ENCODE results near the gene F2R. TPM values are rescaled to one million over a fixed set of nuclear protein-coding genes. Genes with fewer than 3 reads are reported as not detected.

Gene F2R
- total RNA-seq, 1 experiment from 2014 or later: 3.6 TPM

GRCh38 chr5:76709762-76710161, 6.2 kb upstream of the F2R start:
- no peaks in the 10 kb centered on the region for H3K9me2 ChIP-seq (ENCODE audit: insufficient read depth)
- TF ChIP-seq EZH2 (IDR thresholded peaks at IDR 0.05; ENCODE audit: low read depth) (no peak), CTCF (conservative IDR thresholded peaks at IDR 0.05) (no peak)
- no peaks in the 10 kb centered on the region for H3K9me3 ChIP-seq (ENCODE audit: insufficient read depth, low read depth)
- H4K20me1 ChIP-seq (ENCODE audit: insufficient read depth): no peaks in the 10 kb centered on the region
- peaks cover 12% of the 10 kb centered on the region for H3K4me1 ChIP-seq (replicated peaks; ENCODE audit: insufficient read depth)
- H3K4me2 ChIP-seq: peak overlapping the region; percentile 13; the same call in 1 of the 2 replicates
- H3K27me3 ChIP-seq (ENCODE audit: insufficient read depth, low read depth): no peaks in the 10 kb centered on the region
- H3F3A ChIP-seq (ENCODE audit: insufficient read depth, low read depth): no peaks in the 10 kb centered on the region
- BruUV-seq (replicated peaks): no TSS peak
- no peak overlapping the region for H3K27ac ChIP-seq
- no peak overlapping the region for H3K4me3 ChIP-seq
- no peaks in the 10 kb centered on the region for H3K36me3 ChIP-seq (ENCODE audit: low read depth)
- intact Hi-C loops (cut with micrococcal nuclease; ENCODE audit: unreplicated experiment): loop anchor here (10.0 kb wide), 1 partner anchor 155 kb away; no protein-coding TSS in a partner anchor
- CTCF ChIA-PET: no interaction called here
- H3K79me2 ChIP-seq (ENCODE audit: low read depth): no peaks in the 10 kb centered on the region
- H2AFZ ChIP-seq: no peak overlapping the region
- POLR2A ChIA-PET (ENCODE audit: unreplicated experiment): no interaction called here
- DNase-seq: peak in 1 of 2 experiments; percentile 61

GRCh38 chr5:76710991-76711390, 4.9 kb upstream of the F2R start:
- no peak for DNase-seq
- Histone ChIP-seq H3K4me1 (replicated peaks; ENCODE audit: insufficient read depth) (peaks cover 12% of the 10 kb centered on the region), H3K36me3 (ENCODE audit: low read depth) (no peaks in the 10 kb centered on the region), H3K27ac (no peak overlapping the region), H3K4me3 (no peak overlapping the region), H3K4me2 (no peak overlapping the region), H3K9me3 (ENCODE audit: insufficient read depth, low read depth) (no peaks in the 10 kb centered on the region), H2AFZ (no peak overlapping the region), H3K79me2 (ENCODE audit: low read depth) (no peaks in the 10 kb centered on the region), H3F3A (ENCODE audit: insufficient read depth, low read depth) (no peaks in the 10 kb centered on the region), H4K20me1 (ENCODE audit: insufficient read depth) (no peaks in the 10 kb centered on the region), H3K9me2 (ENCODE audit: insufficient read depth) (no peaks in the 10 kb centered on the region), H3K27me3 (ENCODE audit: insufficient read depth, low read depth) (no peaks in the 10 kb centered on the region)
- TF ChIP-seq EZH2 (IDR thresholded peaks at IDR 0.05; ENCODE audit: low read depth): no peak
- no peak for TF ChIP-seq CTCF (conservative IDR thresholded peaks at IDR 0.05)
- CTCF ChIA-PET: no interaction called here
- BruUV-seq (replicated peaks): no TSS peak
- intact Hi-C loops (cut with micrococcal nuclease; ENCODE audit: unreplicated experiment): loop anchor here (10.0 kb wide), 1 partner anchor 154 kb away; no protein-coding TSS in a partner anchor
- POLR2A ChIA-PET (ENCODE audit: unreplicated experiment): no interaction called here

- Histone ChIP-seq H3K9me3 (ENCODE audit: insufficient read depth, low read depth) (no peaks in the 10 kb centered on the region), H3K4me3 (no peak overlapping the region), H3K27me3 (ENCODE audit: insufficient read depth, low read depth) (no peaks in the 10 kb centered on the region), H3K27ac (no peak overlapping the region), H3K36me3 (ENCODE audit: low read depth) (no peaks in the 10 kb centered on the region), H4K20me1 (ENCODE audit: insufficient read depth) (no peaks in the 10 kb centered on the region), H3K79me2 (ENCODE audit: low read depth) (no peaks in the 10 kb centered on the region), H3K4me1 (replicated peaks; ENCODE audit: insufficient read depth) (peaks cover 3% of the 10 kb centered on the region), H3K4me2 (peak overlapping the region; percentile 99; the same call in 1 of the 2 replicates), H3F3A (ENCODE audit: insufficient read depth, low read depth) (no peaks in the 10 kb centered on the region), H3K9me2 (ENCODE audit: insufficient read depth) (no peaks in the 10 kb centered on the region), H2AFZ (no peak overlapping the region)
- no peak for TF ChIP-seq CTCF (conservative IDR thresholded peaks at IDR 0.05)
- no peak for TF ChIP-seq EZH2 (IDR thresholded peaks at IDR 0.05; ENCODE audit: low read depth)
- POLR2A ChIA-PET (ENCODE audit: unreplicated experiment): no interaction called here
- no TSS peak for BruUV-seq (replicated peaks)
- intact Hi-C loops (cut with micrococcal nuclease; ENCODE audit: unreplicated experiment): loop anchor here (10.0 kb wide), 1 partner anchor 150 kb away; no protein-coding TSS in a partner anchor
- DNase-seq: peak in 1 of 2 experiments; percentile 14
- CTCF ChIA-PET: interaction anchor here (0.5 to 0.7 kb wide), 3 partner anchors 13 to 453 kb away, joined by 3 to 9 read pairs (median 4); no protein-coding TSS in a partner anchor
Observed at GRCh38 chr5:76714751-76715485, 1.0 kb upstream of the F2R start.

Measured in PC-9 (cell line).